SK-N-MC (cell line): ENCODE results near the gene RTKN.
"Not testable (repeated sequence)": the region's sequence is repeated elsewhere in the genome, so short reads cannot be mapped to it uniquely, and the experiment has no call there.

Experiments
- EZH2 ChIP-seq: fragments of 200-600 bp; sonication (generic); IDR thresholded peaks from one replicate; pipeline ENCODE4 v1.6.1; 2017; ENCODE audit warnings: antibody characterized with exemption
- FOXP2 ChIP-seq: optimal IDR thresholded peaks from 2 replicates; pipeline ENCODE3; 2011; ENCODE audit warnings: mild to moderate bottlenecking, moderate library complexity; ENCODE audit not compliant: insufficient read depth; ENCODE audit errors: extremely low read length, control extremely low read depth
- POLR2AphosphoS5 ChIP-seq: IDR thresholded peaks from 2 replicates; pipeline ENCODE4 v1.6.1; 2012; ENCODE audit warnings: mild to moderate bottlenecking, low read depth, low read length, borderline replicate concordance

GRCh38 chr2:74483675-74484164 lies 42.0 kb upstream of the RTKN start:
- not testable (repeated sequence) for TF ChIP-seq EZH2, POLR2AphosphoS5, FOXP2
